Endothelial cell of umbilical vein (primary cell): Measurements from ENCODE around the gene FUT7. TPM values are rescaled to one million over a fixed set of nuclear protein-coding genes. Genes with fewer than 3 reads are reported as not detected.

ENCODE experiments used
- BruUV-seq: library from RNA; stranded (reverse); fragments of 400-500 nt; replicated peaks from 2 replicates; lab custom pipeline; 2021; lab: Mats Ljungman, UMichigan
- CTCF ChIA-PET: fragments of 300-600, 350-600 bp; sonication (Branson Sonifier 250); formaldehyde crosslinking; loops from one replicate; lab custom pipeline; 2021; ENCODE audit warnings: antibody characterized with exemption, inconsistent platforms; lab: Charles Lee
- POLR2A ChIA-PET: fragments of 300-600, 350-600 bp; sonication (Branson Sonifier 250); formaldehyde crosslinking; loops from one replicate; lab custom pipeline; 2021; ENCODE audit warnings: antibody characterized with exemption, inconsistent platforms; lab: Charles Lee
- DNase-seq: peaks from one replicate; pipeline ENCODE4 v3.0.0-alpha.2; 2011; ENCODE audit warnings: low read depth, low spot score
- FAIRE-seq: peaks from 2 replicates; lab custom pipeline; 2011; peaks lifted over from hg19 to GRCh38; lab: Jason Lieb, UNC
- H2AFZ ChIP-seq: 2 replicates; pipeline ENCODE4 v1.6.0; 2012; ENCODE audit warnings: low read depth, low read length, control low read depth, inconsistent platforms
- H3K27ac ChIP-seq: 2 replicates; pipeline ENCODE4 v1.5.1; 2011; ENCODE audit warnings: low read depth, mild to moderate bottlenecking, control low read depth, low read length, moderate library complexity; ENCODE audit not compliant: insufficient read depth
- H3K27me3 ChIP-seq, 2 experiments: 2 replicates each; pipeline versions ENCODE4 v1.6.0 to v1.6.1; 2011; ENCODE audit warnings: low read length in 2 of 2, mixed read lengths in 1 of 2; ENCODE audit not compliant: control insufficient read depth in 2 of 2, insufficient read depth in 2 of 2
- H3K36me3 ChIP-seq, 2 experiments: 2 replicates in 1 of 2; 3 replicates in 1 of 2; pipeline ENCODE4 v1.5.1; 2011; ENCODE audit warnings: low read length in 2 of 2, mild to moderate bottlenecking in 1 of 2, moderate library complexity in 1 of 2; ENCODE audit not compliant: control insufficient read depth in 2 of 2, insufficient read depth in 2 of 2; ENCODE audit errors: extremely low read depth in 1 of 2
- H3K4me1 ChIP-seq: 3 replicates; pipeline ENCODE4 v1.5.1; 2011; ENCODE audit warnings: mild to moderate bottlenecking, low read length; ENCODE audit not compliant: control insufficient read depth, insufficient read depth; ENCODE audit errors: extremely low read depth
- H3K4me2 ChIP-seq: 2 replicates; pipeline ENCODE4 v1.6.1; 2011; ENCODE audit warnings: low read length, control low read depth, mixed read lengths; ENCODE audit not compliant: insufficient read depth
- H3K4me3 ChIP-seq, 3 experiments: fragments of 200-600 bp in 1 of 3; sonication (generic), shearing (Covaris generic) in 1 of 3; replicated peaks in 1 of 3; 2 replicates each; pipeline ENCODE4 v1.5.1; 2011 to 2016; ENCODE audit warnings: control low read depth in 3 of 3, low read length in 3 of 3, mild to moderate bottlenecking in 2 of 3, inconsistent platforms in 1 of 3, low read depth in 1 of 3, moderate library complexity in 1 of 3; ENCODE audit not compliant: insufficient read depth in 1 of 3
- H3K79me2 ChIP-seq: 2 replicates; pipeline ENCODE4 v1.6.0; 2012; ENCODE audit warnings: low read length, inconsistent platforms; ENCODE audit not compliant: control insufficient read depth, insufficient read depth
- H3K9ac ChIP-seq: replicated peaks from 2 replicates; pipeline ENCODE3; 2011; ENCODE audit warnings: low read length, control low read depth; ENCODE audit not compliant: insufficient read depth; ENCODE audit errors: extremely low read depth
- H3K9me1 ChIP-seq: replicated peaks from 3 replicates; pipeline ENCODE4 v1.6.0; 2011; ENCODE audit warnings: mild to moderate bottlenecking, low read length; ENCODE audit not compliant: control insufficient read depth, insufficient read depth; ENCODE audit errors: extremely low read depth
- H3K9me3 ChIP-seq: replicated peaks from 2 replicates; pipeline ENCODE4 v1.5.1; 2012; ENCODE audit warnings: low read length, inconsistent platforms; ENCODE audit not compliant: control insufficient read depth, insufficient read depth
- H4K20me1 ChIP-seq: replicated peaks from 2 replicates; pipeline ENCODE3; 2011; ENCODE audit warnings: mild to moderate bottlenecking, low read length; ENCODE audit not compliant: control insufficient read depth, insufficient read depth; ENCODE audit errors: extremely low read depth
- EZH2 ChIP-seq: IDR thresholded peaks from 2 replicates; pipeline ENCODE4 v1.6.1; 2012; ENCODE audit warnings: borderline replicate concordance, low read depth, mild to moderate bottlenecking, moderate library complexity, low read length, inconsistent platforms; ENCODE audit not compliant: severe bottlenecking
- FOS ChIP-seq: IDR thresholded peaks from 2 replicates; pipeline ENCODE4 v1.6.1; 2011; ENCODE audit warnings: mild to moderate bottlenecking, low read length, moderate library complexity, borderline replicate concordance; ENCODE audit not compliant: insufficient read depth
- GATA2 ChIP-seq: IDR thresholded peaks from 2 replicates; pipeline ENCODE4 v1.7.0; 2011; ENCODE audit warnings: low read depth, mild to moderate bottlenecking, moderate library complexity, mixed read lengths, low read length; ENCODE audit not compliant: insufficient read length, insufficient read depth
- JUN ChIP-seq: IDR thresholded peaks from 2 replicates; pipeline ENCODE4 v1.6.1; 2011; ENCODE audit warnings: borderline replicate concordance, low read depth; ENCODE audit not compliant: insufficient read length, insufficient read depth
- MYC ChIP-seq: IDR thresholded peaks from one replicate; pipeline ENCODE4 v1.6.1; 2011; ENCODE audit warnings: mild to moderate bottlenecking, low read depth, low read length
- POLR2A ChIP-seq: IDR thresholded peaks from 2 replicates; pipeline ENCODE4 v1.6.1; 2012; ENCODE audit warnings: low read depth, mild to moderate bottlenecking, control low read depth, low read length
- POLR2AphosphoS5 ChIP-seq: IDR thresholded peaks from 2 replicates; pipeline ENCODE4 v1.6.1; 2012; ENCODE audit warnings: low read depth, mild to moderate bottlenecking, control low read depth, low read length, moderate library complexity; ENCODE audit not compliant: insufficient read depth
- dilution Hi-C: fragments of 300-500 bp; cut with MboI; formaldehyde crosslinking; loops from one replicate; pipeline ENCODE4 v1.15.0; 2019; ENCODE audit warnings: low sequenced_read_pairs; ENCODE audit not compliant: extremely low pct_ligation_motif_present
- intact Hi-C: fragments of 100-400 bp; cut with micrococcal nuclease; formaldehyde crosslinking; loops from one replicate; pipeline ENCODE4 v1.10.0; 2022
- polyA plus RNA-seq, 4 experiments: library from polyadenylated mRNA; depleted of rRNA in 3 of 4; stranded (reverse) in 3 of 4; unstranded in 1 of 4; fragments of >200 nt; gene quantifications; 2 replicates each; pipeline versions ENCODE4 v1.2.1 to v1.2.3, GENCODE V29; 2011 to 2012; ENCODE audit warnings: missing spikeins in 1 of 4
- total RNA-seq: library from RNA; stranded (reverse); gene quantifications from 2 replicates; pipeline ENCODE4 v1.2.3, GENCODE V29; 2021
- TF ChIP-seq, protein P1 (sequence below), 2 donors: IDR thresholded peaks; 1 replicate in 1 of 2; 2 replicates in 1 of 2; pipeline ENCODE4 v1.5.1; 2011; ENCODE audit warnings: low read length in 2 of 2, mild to moderate bottlenecking in 2 of 2, moderate library complexity in 2 of 2, control low read depth in 1 of 2, inconsistent platforms in 1 of 2, low read depth in 1 of 2; ENCODE audit not compliant: insufficient read depth in 1 of 2; ENCODE audit errors: extremely low read depth in 1 of 2
- TF ChIP-seq, protein P2 (sequence below): IDR thresholded peaks from 2 replicates; pipeline ENCODE4 v1.6.1; 2011; ENCODE audit not compliant: insufficient read depth, insufficient read length

FUT7 gene
- total and polyA plus RNA-seq, 2 donors (not counting 3 experiments of a cell fraction or from before 2014, with no cell fraction given), result not detected

DNA sequence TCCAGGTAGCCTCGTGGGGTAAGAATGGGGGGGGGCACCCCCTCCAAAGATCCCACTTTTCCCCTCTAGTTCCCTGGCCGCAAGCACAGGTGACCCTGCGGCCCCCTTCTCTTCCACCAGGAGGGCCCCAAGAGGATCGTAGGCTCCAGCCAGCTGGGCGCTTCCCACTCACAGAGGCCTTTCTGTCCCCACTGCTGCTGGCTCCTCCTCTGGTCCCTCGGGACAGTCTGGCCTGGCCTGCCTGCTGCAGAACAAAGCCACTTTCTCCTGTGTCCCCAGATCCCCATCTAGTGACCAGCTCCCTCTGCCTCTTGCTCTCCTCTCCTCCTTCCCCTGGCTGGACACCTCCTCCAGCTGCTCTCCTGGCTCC is 39.0 kb upstream of the FUT7 start:
- H3K9ac ChIP-seq, result no peak overlapping the region
- BruUV-seq, result no TSS peak

More for the DNA sequence above, 39.0 kb upstream of the FUT7 start:
- no peak overlapping the region for H3K27ac ChIP-seq
- FAIRE-seq (no peak), DNase-seq (no peak)
- peaks cover 9% of the 10 kb centered on the region for H3K79me2 ChIP-seq
- POLR2A ChIA-PET, result interaction anchor here (0.9 kb wide), 1 partner anchor 16 kb away, joined by 4 read pairs; the partner anchor contains the start of gene MAN1B1
- dilution Hi-C loops (no loop called here), intact Hi-C loops (no loop called here)
- CTCF ChIA-PET, result interaction anchor here (0.8 to 8.0 kb wide), 7 partner anchors 16 to 156 kb away, joined by 3 to 152 read pairs (median 5); partner anchors contain the start of genes ABCA2, MAN1B1, NPDC1 and RNF224
- H3K36me3 ChIP-seq, result no peaks in the 10 kb centered on the region
- peaks cover 11% of the 10 kb centered on the region for H3K4me1 ChIP-seq
- no peaks in the 10 kb centered on the region for H4K20me1 ChIP-seq
- H2AFZ ChIP-seq, result peak overlapping the region; percentile 53
- no peaks in the 10 kb centered on the region for H3K27me3 ChIP-seq
- H3K4me3 ChIP-seq, result peak overlapping the region; percentile 37 to 49 (median 39)
- no peaks in the 10 kb centered on the region for H3K9me3 ChIP-seq
- no peaks in the 10 kb centered on the region for H3K9me1 ChIP-seq
- TF ChIP-seq, protein P1, sequence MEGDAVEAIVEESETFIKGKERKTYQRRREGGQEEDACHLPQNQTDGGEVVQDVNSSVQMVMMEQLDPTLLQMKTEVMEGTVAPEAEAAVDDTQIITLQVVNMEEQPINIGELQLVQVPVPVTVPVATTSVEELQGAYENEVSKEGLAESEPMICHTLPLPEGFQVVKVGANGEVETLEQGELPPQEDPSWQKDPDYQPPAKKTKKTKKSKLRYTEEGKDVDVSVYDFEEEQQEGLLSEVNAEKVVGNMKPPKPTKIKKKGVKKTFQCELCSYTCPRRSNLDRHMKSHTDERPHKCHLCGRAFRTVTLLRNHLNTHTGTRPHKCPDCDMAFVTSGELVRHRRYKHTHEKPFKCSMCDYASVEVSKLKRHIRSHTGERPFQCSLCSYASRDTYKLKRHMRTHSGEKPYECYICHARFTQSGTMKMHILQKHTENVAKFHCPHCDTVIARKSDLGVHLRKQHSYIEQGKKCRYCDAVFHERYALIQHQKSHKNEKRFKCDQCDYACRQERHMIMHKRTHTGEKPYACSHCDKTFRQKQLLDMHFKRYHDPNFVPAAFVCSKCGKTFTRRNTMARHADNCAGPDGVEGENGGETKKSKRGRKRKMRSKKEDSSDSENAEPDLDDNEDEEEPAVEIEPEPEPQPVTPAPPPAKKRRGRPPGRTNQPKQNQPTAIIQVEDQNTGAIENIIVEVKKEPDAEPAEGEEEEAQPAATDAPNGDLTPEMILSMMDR (IDR thresholded peaks at IDR 0.05; ENCODE audit: extremely low read depth in 1 of 2, insufficient read depth in 1 of 2, low read depth in 1 of 2, low read length in 2 of 2), result no peak
- TF ChIP-seq POLR2A, result no peak
- no peak for TF ChIP-seq MYC
- no peak for TF ChIP-seq JUN
- no peak for TF ChIP-seq FOS
- TF ChIP-seq, protein P2, sequence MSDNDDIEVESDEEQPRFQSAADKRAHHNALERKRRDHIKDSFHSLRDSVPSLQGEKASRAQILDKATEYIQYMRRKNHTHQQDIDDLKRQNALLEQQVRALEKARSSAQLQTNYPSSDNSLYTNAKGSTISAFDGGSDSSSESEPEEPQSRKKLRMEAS, result no peak
- no peak for TF ChIP-seq GATA2
- TF ChIP-seq POLR2AphosphoS5, result no peak
- TF ChIP-seq EZH2, result no peak
- peak overlapping the region; percentile 69 for H3K4me2 ChIP-seq
